HL-60 (cell line): ENCODE data around the gene LRRC53.

ENCODE experiments used
- DNase-seq, 2 experiments: peaks; one replicate each; pipeline ENCODE4 v3.0.0-alpha.2; 2010 to 2020; ENCODE audit warnings: low read depth in 1 of 2, low spot score in 1 of 2
- H3K27ac ChIP-seq: fragments of 250-450 bp; sonication (Bioruptor Pico); replicated peaks from 2 replicates; pipeline ENCODE4 v1.5.1; 2020; ENCODE audit warnings: mild to moderate bottlenecking, moderate library complexity
- H3K27me3 ChIP-seq: fragments of 250-450 bp; sonication (Bioruptor Pico); 2 replicates; pipeline ENCODE4 v1.5.1; 2021; ENCODE audit warnings: mild to moderate bottlenecking, moderate library complexity; ENCODE audit not compliant: insufficient read depth, poor library complexity, severe bottlenecking
- H3K4me3 ChIP-seq: replicated peaks from 2 replicates; pipeline ENCODE4 v1.5.1; 2011; ENCODE audit warnings: mild to moderate bottlenecking, control low read depth, low read length; ENCODE audit not compliant: insufficient read depth
- GABPA ChIP-seq: IDR thresholded peaks from 2 replicates; pipeline ENCODE4 v1.6.1; 2012; ENCODE audit warnings: low read depth
- POLR2AphosphoS5 ChIP-seq: IDR thresholded peaks from 2 replicates; pipeline ENCODE4 v1.6.1; 2012; ENCODE audit warnings: low read depth
- SPI1 ChIP-seq: IDR thresholded peaks from 2 replicates; pipeline ENCODE4 v1.6.1; 2012; ENCODE audit warnings: low read depth, mild to moderate bottlenecking, borderline replicate concordance
- TF ChIP-seq, protein P1 (sequence below): IDR thresholded peaks from 2 replicates; pipeline ENCODE4 v1.6.1; 2012; ENCODE audit warnings: low read depth; ENCODE audit not compliant: insufficient replicate concordance
- TF ChIP-seq, protein P2 (sequence below): IDR thresholded peaks from one replicate; pipeline ENCODE4 v1.5.1; 2011; ENCODE audit warnings: low read length, control low read depth, inconsistent platforms; ENCODE audit not compliant: insufficient read depth

The LRRC53 gene

DNA sequence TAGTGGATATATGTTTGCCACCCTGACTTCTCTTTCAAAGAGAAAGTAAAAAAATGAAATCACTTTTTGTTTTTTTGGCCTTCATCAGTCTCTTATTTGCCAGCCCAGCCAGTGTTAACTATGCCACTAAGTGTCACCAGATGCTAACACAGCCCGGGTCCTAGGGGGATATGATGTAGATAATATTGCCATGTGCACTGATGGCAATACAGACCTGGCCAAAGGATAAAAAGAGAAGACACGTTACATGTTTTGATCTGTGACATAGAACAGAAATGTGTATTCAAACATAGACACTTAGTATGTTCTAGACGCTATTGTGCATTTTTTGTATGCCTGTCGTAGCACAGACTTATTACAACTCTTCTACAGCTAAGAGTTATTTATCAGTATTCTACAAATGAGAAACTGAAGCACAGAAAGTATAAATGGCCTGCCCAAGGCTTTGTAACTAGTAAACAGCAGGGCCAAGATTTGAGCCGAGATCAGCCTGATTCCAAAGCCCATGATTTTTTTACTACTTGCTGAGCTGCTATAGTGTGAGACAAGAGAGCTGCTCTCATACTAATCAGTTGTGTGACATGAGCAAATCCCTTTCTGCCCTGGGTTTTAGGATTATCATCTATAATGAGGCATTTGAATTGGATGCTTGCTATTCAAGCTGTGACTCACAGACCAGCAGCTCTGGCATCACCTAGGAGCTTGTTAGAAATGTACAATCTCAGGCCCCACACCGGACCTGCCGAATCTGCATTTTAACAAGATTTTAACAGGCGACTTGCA lies 6.3 kb downstream of the LRRC53 start:
- Histone ChIP-seq H3K27ac (no peak overlapping the region), H3K4me3 (no peak overlapping the region), H3K27me3 (no peaks in the 10 kb centered on the region)
- no peak for TF ChIP-seq POLR2AphosphoS5
- no peak for TF ChIP-seq GABPA
- TF ChIP-seq, protein P1, sequence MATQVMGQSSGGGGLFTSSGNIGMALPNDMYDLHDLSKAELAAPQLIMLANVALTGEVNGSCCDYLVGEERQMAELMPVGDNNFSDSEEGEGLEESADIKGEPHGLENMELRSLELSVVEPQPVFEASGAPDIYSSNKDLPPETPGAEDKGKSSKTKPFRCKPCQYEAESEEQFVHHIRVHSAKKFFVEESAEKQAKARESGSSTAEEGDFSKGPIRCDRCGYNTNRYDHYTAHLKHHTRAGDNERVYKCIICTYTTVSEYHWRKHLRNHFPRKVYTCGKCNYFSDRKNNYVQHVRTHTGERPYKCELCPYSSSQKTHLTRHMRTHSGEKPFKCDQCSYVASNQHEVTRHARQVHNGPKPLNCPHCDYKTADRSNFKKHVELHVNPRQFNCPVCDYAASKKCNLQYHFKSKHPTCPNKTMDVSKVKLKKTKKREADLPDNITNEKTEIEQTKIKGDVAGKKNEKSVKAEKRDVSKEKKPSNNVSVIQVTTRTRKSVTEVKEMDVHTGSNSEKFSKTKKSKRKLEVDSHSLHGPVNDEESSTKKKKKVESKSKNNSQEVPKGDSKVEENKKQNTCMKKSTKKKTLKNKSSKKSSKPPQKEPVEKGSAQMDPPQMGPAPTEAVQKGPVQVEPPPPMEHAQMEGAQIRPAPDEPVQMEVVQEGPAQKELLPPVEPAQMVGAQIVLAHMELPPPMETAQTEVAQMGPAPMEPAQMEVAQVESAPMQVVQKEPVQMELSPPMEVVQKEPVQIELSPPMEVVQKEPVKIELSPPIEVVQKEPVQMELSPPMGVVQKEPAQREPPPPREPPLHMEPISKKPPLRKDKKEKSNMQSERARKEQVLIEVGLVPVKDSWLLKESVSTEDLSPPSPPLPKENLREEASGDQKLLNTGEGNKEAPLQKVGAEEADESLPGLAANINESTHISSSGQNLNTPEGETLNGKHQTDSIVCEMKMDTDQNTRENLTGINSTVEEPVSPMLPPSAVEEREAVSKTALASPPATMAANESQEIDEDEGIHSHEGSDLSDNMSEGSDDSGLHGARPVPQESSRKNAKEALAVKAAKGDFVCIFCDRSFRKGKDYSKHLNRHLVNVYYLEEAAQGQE = no peak
- no peak for TF ChIP-seq SPI1
- TF ChIP-seq, protein P2, sequence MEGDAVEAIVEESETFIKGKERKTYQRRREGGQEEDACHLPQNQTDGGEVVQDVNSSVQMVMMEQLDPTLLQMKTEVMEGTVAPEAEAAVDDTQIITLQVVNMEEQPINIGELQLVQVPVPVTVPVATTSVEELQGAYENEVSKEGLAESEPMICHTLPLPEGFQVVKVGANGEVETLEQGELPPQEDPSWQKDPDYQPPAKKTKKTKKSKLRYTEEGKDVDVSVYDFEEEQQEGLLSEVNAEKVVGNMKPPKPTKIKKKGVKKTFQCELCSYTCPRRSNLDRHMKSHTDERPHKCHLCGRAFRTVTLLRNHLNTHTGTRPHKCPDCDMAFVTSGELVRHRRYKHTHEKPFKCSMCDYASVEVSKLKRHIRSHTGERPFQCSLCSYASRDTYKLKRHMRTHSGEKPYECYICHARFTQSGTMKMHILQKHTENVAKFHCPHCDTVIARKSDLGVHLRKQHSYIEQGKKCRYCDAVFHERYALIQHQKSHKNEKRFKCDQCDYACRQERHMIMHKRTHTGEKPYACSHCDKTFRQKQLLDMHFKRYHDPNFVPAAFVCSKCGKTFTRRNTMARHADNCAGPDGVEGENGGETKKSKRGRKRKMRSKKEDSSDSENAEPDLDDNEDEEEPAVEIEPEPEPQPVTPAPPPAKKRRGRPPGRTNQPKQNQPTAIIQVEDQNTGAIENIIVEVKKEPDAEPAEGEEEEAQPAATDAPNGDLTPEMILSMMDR = no peak
- DNase-seq = no peak

DNA sequence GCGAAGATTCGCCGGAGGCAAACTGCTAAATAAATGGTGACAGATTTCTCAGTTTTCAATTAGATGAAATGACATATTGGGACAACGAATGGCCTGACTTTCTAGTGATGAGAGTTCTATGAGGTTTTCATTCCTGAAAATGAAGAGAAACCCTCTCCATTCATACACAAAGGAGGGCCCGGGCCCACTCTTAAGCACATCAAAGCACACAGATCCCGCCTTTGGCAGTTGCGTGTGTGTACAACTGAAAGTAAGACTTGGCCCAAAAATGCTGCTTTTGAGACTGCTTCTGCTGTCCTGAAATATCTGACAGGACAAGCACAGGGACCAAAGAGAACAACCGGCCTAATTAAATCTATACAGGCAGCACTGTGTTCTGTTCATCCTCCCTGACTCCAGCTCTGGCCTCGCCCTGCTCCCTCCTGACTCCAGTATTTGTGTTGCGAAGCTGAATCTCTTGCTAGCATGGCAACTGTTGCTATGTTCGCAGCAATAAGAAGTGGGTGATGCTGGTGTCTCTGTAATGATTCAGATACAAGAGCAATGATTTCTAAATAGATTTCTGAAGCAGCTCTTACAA lies 7.4 kb downstream of the LRRC53 start:
- no peak for DNase-seq
- no peak overlapping the region for H3K4me3 ChIP-seq
- H3K27me3 ChIP-seq = no peaks in the 10 kb centered on the region
- H3K27ac ChIP-seq = no peak overlapping the region
- TF ChIP-seq SPI1 (no peak), GABPA (no peak)

DNA sequence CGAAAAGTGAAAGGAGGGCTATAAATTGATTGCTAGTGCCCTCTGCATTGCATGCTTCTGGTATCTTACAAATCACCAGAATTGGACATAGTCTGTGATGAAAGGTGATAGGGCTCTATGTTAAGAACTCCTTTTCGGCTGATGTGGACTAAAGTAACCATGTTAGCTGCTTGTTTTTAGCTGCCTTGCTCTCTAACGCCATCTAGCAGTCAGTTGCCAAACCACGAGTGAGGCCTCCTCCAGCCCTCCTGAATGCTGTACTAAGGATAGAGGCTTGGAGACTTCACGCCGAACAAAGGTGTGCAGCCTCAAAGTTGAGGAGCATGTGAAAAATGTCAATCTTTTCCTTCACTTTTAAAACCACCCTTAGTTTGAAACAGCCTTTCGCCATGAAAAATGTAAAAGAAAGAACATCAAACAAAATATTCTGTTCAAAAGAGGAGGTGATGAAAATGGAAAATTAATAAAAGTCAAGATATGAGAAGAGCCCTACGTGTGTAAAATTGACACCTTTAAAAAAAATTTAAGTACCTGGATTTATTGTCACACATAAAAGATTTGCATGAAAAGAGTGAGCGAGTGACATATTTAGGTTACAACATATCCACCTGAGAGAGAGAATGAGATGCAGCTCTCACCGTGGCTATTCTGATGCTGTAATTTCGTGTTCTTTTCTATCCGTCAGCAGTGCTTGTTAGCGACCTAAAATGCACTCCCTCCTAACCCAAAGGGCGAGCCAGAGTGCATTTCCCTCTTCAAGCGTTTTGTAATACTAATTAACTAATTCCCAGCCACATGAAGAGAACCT lies 8.1 kb downstream of the LRRC53 start:
- Histone ChIP-seq H3K4me3 (no peak overlapping the region), H3K27ac (no peak overlapping the region), H3K27me3 (no peaks in the 10 kb centered on the region)
- TF ChIP-seq GABPA = no peak
- TF ChIP-seq, protein P1 = peak; percentile 61
- TF ChIP-seq, protein P2 = peak; percentile 79
- peak; percentile 5 to 47 for DNase-seq

DNA sequence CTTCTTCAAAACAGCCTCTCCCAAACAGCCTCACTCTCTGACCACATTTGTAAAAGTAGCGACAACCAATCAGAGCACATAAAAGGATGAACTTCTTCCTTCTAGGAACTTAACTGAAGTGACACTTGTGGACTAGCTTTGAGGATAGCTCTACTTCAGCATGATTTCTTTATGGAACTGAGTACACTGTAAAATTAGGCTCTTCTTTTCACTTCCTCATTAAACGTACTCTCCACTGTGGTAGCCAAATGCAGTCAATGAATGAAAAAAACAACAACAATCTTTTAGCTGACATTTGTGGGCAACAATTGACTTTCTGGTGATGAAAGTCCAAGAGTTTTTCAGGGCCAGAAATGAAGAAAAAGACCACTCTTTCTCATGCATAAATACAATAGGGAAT lies 9.6 kb downstream of the LRRC53 start:
- no peak for DNase-seq
- no peak overlapping the region for H3K4me3 ChIP-seq
- no peaks in the 10 kb centered on the region for H3K27me3 ChIP-seq
- TF ChIP-seq, protein P1 = no peak
- TF ChIP-seq, protein P2 = no peak
- no peak for TF ChIP-seq GABPA
- TF ChIP-seq SPI1 = peak; percentile 38; the same call in 1 of the 2 replicates
- no peak for TF ChIP-seq POLR2AphosphoS5
- no peak overlapping the region for H3K27ac ChIP-seq
